HEK293 (cell line): Measurements from ENCODE around the gene MTMR3.
A peak's percentile ranks its signal among the peaks of the same experiment; 100 is the strongest.

Experiments used
- CTCF ChIA-PET: fragments of 350-600 bp; formaldehyde crosslinking; extraction: SDS; loops from one replicate; lab custom pipeline; 2021; ENCODE audit warnings: antibody characterized with exemption; lab: Yijun Ruan, JAX
- POLR2A ChIA-PET: fragments of 300-600 bp; formaldehyde crosslinking; extraction: SDS; loops from one replicate; lab custom pipeline; 2020; ENCODE audit warnings: antibody characterized with exemption, inconsistent platforms; lab: Yijun Ruan, JAX
- H3K27ac ChIP-seq: fragments of 200-500 bp; sonication (Bioruptor generic); 2 replicates; pipeline ENCODE4 v1.5.1; 2014; ENCODE audit warnings: low read depth, low read length, control low read depth, inconsistent platforms; ENCODE audit errors: extremely low read depth
- H3K36me3 ChIP-seq, 2 experiments: fragments of 200-500 bp in 1 of 2; sonication (Bioruptor generic) in 1 of 2; 1 replicate in 1 of 2; 2 replicates in 1 of 2; pipeline ENCODE4 v1.5.1; 2014 to 2017; ENCODE audit warnings: inconsistent platforms in 2 of 2, low read length in 2 of 2; ENCODE audit not compliant: control insufficient read depth in 2 of 2, insufficient read depth in 1 of 2
- H3K4me1 ChIP-seq: fragments of 200-500 bp; sonication (Bioruptor generic); 2 replicates; pipeline ENCODE4 v1.5.1; 2014; ENCODE audit warnings: mild to moderate bottlenecking, low read length, inconsistent platforms; ENCODE audit not compliant: control insufficient read depth, insufficient read depth
- H3K4me3 ChIP-seq: 2 replicates; pipeline ENCODE4 v1.5.1; 2011; ENCODE audit warnings: low read depth, mild to moderate bottlenecking, control low read depth, low read length, moderate library complexity
- H3K9me3 ChIP-seq: fragments of 200-500 bp; sonication (Bioruptor generic); 2 replicates; pipeline ENCODE4 v1.5.1; 2014; ENCODE audit warnings: low read depth, low read length, inconsistent platforms; ENCODE audit not compliant: control insufficient read depth, insufficient read depth
- KLF9 ChIP-seq: fragments of 450-650 bp; formaldehyde crosslinking; IDR thresholded peaks from 2 replicates; pipeline ENCODE4 v1.5.1; 2016; ENCODE audit warnings: missing biosample characterization, missing genetic modification characterization, low read depth
- OVOL3 ChIP-seq: fragments of 450-650 bp; formaldehyde crosslinking; IDR thresholded peaks from 2 replicates; pipeline ENCODE4 v1.5.1; 2016; ENCODE audit warnings: missing biosample characterization, missing genetic modification characterization
- SCRT2 ChIP-seq: fragments of 450-650 bp; formaldehyde crosslinking; IDR thresholded peaks from 2 replicates; pipeline ENCODE4 v1.5.1; 2016; ENCODE audit warnings: missing biosample characterization, missing genetic modification characterization
- SP3 ChIP-seq: fragments of 450-650 bp; formaldehyde crosslinking; IDR thresholded peaks from 2 replicates; pipeline ENCODE4 v1.5.1; 2016; ENCODE audit warnings: missing biosample characterization, missing genetic modification characterization
- ZEB2 ChIP-seq: fragments of 450-650 bp; formaldehyde crosslinking; IDR thresholded peaks from 2 replicates; pipeline ENCODE4 v1.5.1; 2016; ENCODE audit warnings: missing biosample characterization, missing genetic modification characterization
- ZNF121 ChIP-seq: fragments of 450-650 bp; formaldehyde crosslinking; IDR thresholded peaks from 2 replicates; pipeline ENCODE4 v1.5.1; 2016; ENCODE audit warnings: missing biosample characterization, missing genetic modification characterization
- ZNF24 ChIP-seq: fragments of 450-650 bp; formaldehyde crosslinking; IDR thresholded peaks from 2 replicates; pipeline ENCODE4 v1.5.1; 2016; ENCODE audit warnings: missing biosample characterization, missing genetic modification characterization
- ZNF311 ChIP-seq: fragments of 450-650 bp; formaldehyde crosslinking; IDR thresholded peaks from 2 replicates; pipeline ENCODE4 v1.5.1; 2017; ENCODE audit warnings: missing biosample characterization, missing genetic modification characterization, borderline replicate concordance
- ZNF324 ChIP-seq: fragments of 450-650 bp; formaldehyde crosslinking; IDR thresholded peaks from 2 replicates; pipeline ENCODE4 v1.5.1; 2016; ENCODE audit warnings: missing biosample characterization, missing genetic modification characterization
- ZNF473 ChIP-seq: fragments of 450-650 bp; formaldehyde crosslinking; IDR thresholded peaks from 2 replicates; pipeline ENCODE4 v1.5.1; 2017; ENCODE audit warnings: missing biosample characterization, missing genetic modification characterization
- ZNF560 ChIP-seq: fragments of 450-650 bp; formaldehyde crosslinking; IDR thresholded peaks from 2 replicates; pipeline ENCODE4 v1.5.1; 2017; ENCODE audit warnings: missing biosample characterization, missing genetic modification characterization, borderline replicate concordance
- ZNF624 ChIP-seq: fragments of 450-650 bp; formaldehyde crosslinking; IDR thresholded peaks from 2 replicates; pipeline ENCODE4 v1.5.1; 2017; ENCODE audit warnings: missing biosample characterization, missing genetic modification characterization
- ZNF629 ChIP-seq: fragments of 450-650 bp; formaldehyde crosslinking; IDR thresholded peaks from 2 replicates; pipeline ENCODE4 v1.5.1; 2017; ENCODE audit warnings: missing biosample characterization, missing genetic modification characterization
- ZNF670 ChIP-seq: fragments of 450-650 bp; formaldehyde crosslinking; IDR thresholded peaks from 2 replicates; pipeline ENCODE4 v1.5.1; 2016; ENCODE audit warnings: missing biosample characterization, missing genetic modification characterization, low read depth
- ZNF785 ChIP-seq: fragments of 450-650 bp; formaldehyde crosslinking; IDR thresholded peaks from 2 replicates; pipeline ENCODE4 v1.5.1; 2016; ENCODE audit warnings: missing biosample characterization, missing genetic modification characterization
- ZSCAN16 ChIP-seq: fragments of 450-650 bp; formaldehyde crosslinking; IDR thresholded peaks from 2 replicates; pipeline ENCODE4 v1.5.1; 2016; ENCODE audit warnings: missing biosample characterization, missing genetic modification characterization
- TF ChIP-seq, protein P1 (sequence below): fragments of 450-650 bp; formaldehyde crosslinking; conservative IDR thresholded peaks from 2 replicates; pipeline ENCODE4 v1.5.1; 2016; ENCODE audit warnings: low read depth, missing biosample characterization, missing genetic modification characterization
- TF ChIP-seq, protein P2 (sequence below): fragments of 450-650 bp; formaldehyde crosslinking; IDR thresholded peaks from 2 replicates; pipeline ENCODE4 v1.5.1; 2016; ENCODE audit warnings: missing biosample characterization, missing genetic modification characterization
- TF ChIP-seq, protein P3 (sequence below): fragments of 450-650 bp; formaldehyde crosslinking; IDR thresholded peaks from 2 replicates; pipeline ENCODE4 v1.5.1; 2016; ENCODE audit warnings: missing biosample characterization, missing genetic modification characterization

The MTMR3 gene

DNA sequence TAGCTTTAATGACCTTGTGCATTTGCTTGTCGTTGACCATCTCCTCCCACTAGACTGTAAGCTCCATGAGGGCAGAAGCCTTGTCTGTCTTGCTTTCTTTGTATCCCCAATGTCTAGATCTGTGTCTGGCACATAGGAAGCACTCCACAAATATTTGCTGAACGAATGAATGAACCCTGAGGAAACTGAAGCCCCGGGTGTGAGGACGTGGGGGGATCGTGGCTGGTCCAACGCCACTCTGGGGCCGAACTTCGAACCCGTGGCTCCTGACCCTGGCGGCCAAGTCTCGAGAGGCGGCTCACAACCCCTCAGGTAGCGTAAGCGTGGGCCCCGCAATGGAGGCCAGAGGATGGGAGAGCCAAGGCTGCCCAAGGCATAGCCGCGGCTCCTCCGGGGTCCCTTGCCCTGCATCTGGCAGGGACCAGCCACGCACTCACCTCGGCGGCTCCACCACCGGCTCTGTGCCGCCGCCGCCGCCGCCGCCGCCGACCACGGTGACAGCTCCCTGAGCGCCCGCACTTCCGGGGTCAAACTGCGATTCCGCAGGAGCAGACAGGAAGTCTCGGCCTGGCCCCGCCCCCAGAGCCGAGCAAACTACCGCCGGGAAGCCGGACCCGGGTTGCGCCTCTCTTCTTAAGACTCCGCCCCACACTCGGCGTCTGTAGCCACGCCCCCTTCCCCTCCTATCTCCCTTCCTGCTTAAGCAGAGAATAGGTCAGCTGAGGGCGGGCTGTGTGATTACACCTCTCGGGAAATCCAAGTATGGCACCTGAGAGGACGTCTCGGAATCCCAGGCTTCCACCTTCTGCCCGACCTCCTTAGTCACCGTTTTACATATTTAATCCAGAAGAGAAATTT is 45.0 kb upstream of the MTMR3 start, which contains the start of gene ASCC2 (continued):
- TF ChIP-seq, protein P1, sequence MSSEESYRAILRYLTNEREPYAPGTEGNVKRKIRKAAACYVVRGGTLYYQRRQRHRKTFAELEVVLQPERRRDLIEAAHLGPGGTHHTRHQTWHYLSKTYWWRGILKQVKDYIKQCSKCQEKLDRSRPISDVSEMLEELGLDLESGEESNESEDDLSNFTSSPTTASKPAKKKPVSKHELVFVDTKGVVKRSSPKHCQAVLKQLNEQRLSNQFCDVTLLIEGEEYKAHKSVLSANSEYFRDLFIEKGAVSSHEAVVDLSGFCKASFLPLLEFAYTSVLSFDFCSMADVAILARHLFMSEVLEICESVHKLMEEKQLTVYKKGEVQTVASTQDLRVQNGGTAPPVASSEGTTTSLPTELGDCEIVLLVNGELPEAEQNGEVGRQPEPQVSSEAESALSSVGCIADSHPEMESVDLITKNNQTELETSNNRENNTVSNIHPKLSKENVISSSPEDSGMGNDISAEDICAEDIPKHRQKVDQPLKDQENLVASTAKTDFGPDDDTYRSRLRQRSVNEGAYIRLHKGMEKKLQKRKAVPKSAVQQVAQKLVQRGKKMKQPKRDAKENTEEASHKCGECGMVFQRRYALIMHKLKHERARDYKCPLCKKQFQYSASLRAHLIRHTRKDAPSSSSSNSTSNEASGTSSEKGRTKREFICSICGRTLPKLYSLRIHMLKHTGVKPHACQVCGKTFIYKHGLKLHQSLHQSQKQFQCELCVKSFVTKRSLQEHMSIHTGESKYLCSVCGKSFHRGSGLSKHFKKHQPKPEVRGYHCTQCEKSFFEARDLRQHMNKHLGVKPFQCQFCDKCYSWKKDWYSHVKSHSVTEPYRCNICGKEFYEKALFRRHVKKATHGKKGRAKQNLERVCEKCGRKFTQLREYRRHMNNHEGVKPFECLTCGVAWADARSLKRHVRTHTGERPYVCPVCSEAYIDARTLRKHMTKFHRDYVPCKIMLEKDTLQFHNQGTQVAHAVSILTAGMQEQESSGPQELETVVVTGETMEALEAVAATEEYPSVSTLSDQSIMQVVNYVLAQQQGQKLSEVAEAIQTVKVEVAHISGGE (tag by site-specific recombination): peak; percentile 88
- TF ChIP-seq, protein P2, sequence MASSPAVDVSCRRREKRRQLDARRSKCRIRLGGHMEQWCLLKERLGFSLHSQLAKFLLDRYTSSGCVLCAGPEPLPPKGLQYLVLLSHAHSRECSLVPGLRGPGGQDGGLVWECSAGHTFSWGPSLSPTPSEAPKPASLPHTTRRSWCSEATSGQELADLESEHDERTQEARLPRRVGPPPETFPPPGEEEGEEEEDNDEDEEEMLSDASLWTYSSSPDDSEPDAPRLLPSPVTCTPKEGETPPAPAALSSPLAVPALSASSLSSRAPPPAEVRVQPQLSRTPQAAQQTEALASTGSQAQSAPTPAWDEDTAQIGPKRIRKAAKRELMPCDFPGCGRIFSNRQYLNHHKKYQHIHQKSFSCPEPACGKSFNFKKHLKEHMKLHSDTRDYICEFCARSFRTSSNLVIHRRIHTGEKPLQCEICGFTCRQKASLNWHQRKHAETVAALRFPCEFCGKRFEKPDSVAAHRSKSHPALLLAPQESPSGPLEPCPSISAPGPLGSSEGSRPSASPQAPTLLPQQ (tag by site-specific recombination): peak; percentile 81
- TF ChIP-seq ZNF785 (tag by site-specific recombination): peak; percentile 27; the same call in 1 of the 2 replicates
- TF ChIP-seq ZNF121 (tag by site-specific recombination): no peak
- TF ChIP-seq ZNF324 (tag by site-specific recombination): peak; percentile 51; the same call in 1 of the 2 replicates
- no peak for TF ChIP-seq OVOL3 (tag by site-specific recombination)
- TF ChIP-seq KLF9 (tag by site-specific recombination): peak; percentile 92
- 0 out of 2 replicates have a peak, but pooled peaks have one; percentile 12 for TF ChIP-seq ZNF629 (tag by site-specific recombination)
- TF ChIP-seq, protein P3, sequence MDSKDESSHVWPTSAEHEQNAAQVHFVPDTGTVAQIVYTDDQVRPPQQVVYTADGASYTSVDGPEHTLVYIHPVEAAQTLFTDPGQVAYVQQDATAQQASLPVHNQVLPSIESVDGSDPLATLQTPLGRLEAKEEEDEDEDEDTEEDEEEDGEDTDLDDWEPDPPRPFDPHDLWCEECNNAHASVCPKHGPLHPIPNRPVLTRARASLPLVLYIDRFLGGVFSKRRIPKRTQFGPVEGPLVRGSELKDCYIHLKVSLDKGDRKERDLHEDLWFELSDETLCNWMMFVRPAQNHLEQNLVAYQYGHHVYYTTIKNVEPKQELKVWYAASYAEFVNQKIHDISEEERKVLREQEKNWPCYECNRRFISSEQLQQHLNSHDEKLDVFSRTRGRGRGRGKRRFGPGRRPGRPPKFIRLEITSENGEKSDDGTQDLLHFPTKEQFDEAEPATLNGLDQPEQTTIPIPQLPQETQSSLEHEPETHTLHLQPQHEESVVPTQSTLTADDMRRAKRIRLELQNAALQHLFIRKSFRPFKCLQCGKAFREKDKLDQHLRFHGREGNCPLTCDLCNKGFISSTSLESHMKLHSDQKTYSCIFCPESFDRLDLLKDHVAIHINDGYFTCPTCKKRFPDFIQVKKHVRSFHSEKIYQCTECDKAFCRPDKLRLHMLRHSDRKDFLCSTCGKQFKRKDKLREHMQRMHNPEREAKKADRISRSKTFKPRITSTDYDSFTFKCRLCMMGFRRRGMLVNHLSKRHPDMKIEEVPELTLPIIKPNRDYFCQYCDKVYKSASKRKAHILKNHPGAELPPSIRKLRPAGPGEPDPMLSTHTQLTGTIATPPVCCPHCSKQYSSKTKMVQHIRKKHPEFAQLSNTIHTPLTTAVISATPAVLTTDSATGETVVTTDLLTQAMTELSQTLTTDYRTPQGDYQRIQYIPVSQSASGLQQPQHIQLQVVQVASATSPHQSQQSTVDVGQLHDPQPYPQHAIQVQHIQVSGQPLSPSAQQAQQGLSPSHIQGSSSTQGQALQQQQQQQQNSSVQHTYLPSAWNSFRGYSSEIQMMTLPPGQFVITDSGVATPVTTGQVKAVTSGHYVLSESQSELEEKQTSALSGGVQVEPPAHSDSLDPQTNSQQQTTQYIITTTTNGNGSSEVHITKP (tag by site-specific recombination): 0 out of 2 replicates have a peak, but pooled peaks have one; percentile 16
- no peak for TF ChIP-seq SCRT2 (tag by site-specific recombination)
- 0 out of 2 replicates have a peak, but pooled peaks have one; percentile 12 for TF ChIP-seq ZNF560 (tag by site-specific recombination)
- TF ChIP-seq SP3 (tag by site-specific recombination): peak; percentile 81
- TF ChIP-seq ZEB2: peak; percentile 56; the same call in 1 of the 2 replicates
- no peak for TF ChIP-seq ZNF670 (tag by site-specific recombination)

DNA sequence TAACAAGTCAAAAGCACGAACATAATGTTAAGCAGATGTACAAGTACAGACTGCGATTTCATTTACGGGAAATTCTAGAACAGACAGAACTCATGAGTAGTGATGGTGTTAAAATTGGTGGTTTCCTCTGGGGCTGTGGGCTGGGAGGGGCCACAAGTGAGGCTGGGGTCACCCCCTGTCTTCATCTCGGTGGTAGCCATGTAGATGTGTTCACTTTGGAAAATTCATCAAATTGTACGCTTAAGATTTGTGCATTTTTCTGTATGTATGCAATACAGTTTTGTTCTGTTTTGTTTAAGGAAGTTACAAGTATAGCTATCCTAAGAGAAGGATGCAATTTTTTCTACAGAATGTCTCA is 44.4 kb upstream of the MTMR3 start:
- peaks cover 0 to 18% of the 10 kb centered on the region in 2 experiments; a peak in 1 of 3 replicates for H3K36me3 ChIP-seq
- TF ChIP-seq ZNF624 (tag by site-specific recombination) (no peak), ZNF473 (no peak), ZSCAN16 (tag by site-specific recombination) (no peak), ZNF311 (tag by site-specific recombination) (no peak), ZNF24 (tag by site-specific recombination) (no peak)
- H3K4me1 ChIP-seq: no peaks in the 10 kb centered on the region
- ChIA-PET POLR2A (interaction anchor here (0.7 to 2.0 kb wide), 8 partner anchors 10 to 285 kb away, joined by 3 to 9 read pairs (median 4); partner anchors contain the start of genes MTMR3 and THOC5), CTCF (interaction anchor here (0.6 to 1.0 kb wide), 2 partner anchors 166 to 479 kb away, joined by 3 to 5 read pairs; no protein-coding TSS in a partner anchor)
- no peaks in the 10 kb centered on the region for H3K9me3 ChIP-seq
- H3K27ac ChIP-seq: peak overlapping the region; percentile 4
- H3K4me3 ChIP-seq: peak overlapping the region; percentile 96
